HG03558 (cell line): ENCODE data around the gene ARL8B.
A peak's percentile ranks its signal among the peaks of the same experiment; 100 is the strongest.
"Not testable (repeated sequence)": the region's sequence is repeated elsewhere in the genome, so short reads cannot be mapped to it uniquely, and the experiment has no call there.

Experiments
- ATAC-seq: cut with Tn5 transposase; IDR thresholded peaks from one replicate; pipeline ENCODE4 v1.9.1; 2021; ENCODE audit warnings: moderate number of reproducible peaks; ENCODE audit not compliant: unreplicated experiment; ENCODE audit errors: extremely low read depth

ARL8B gene

GRCh38 chr3:5122030-5122740 is at the start of gene ARL8B:
Gene ARL8B, plus strand, starts transcription at chr3:5122292. Its CDS starts 174 bp downstream, at chr3:5122466.
- peak; percentile 98 for ATAC-seq

- no peak for ATAC-seq
Measured at GRCh38 chr3:5073374-5074085, 48.6 kb upstream of the ARL8B start.

DNA sequence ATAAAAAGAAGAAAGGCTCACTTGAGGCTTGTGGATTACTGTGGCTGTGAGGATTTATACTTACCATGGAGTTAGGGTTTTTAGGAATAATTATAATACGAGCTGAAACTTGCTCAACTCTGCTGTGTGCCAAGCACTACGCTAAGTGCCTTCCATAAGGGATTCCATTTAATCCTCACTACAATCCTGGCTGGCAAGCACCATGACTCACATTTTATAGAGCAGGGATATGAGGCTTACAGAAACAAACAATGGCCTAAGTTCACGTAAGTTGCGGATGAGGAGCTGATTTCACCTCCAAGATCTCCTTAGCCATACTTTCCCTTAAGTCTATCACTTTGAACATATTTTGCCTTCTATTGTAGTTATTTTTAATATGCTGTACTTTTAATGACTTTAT is 43.9 kb upstream of the ARL8B start:
- no peak for ATAC-seq

DNA sequence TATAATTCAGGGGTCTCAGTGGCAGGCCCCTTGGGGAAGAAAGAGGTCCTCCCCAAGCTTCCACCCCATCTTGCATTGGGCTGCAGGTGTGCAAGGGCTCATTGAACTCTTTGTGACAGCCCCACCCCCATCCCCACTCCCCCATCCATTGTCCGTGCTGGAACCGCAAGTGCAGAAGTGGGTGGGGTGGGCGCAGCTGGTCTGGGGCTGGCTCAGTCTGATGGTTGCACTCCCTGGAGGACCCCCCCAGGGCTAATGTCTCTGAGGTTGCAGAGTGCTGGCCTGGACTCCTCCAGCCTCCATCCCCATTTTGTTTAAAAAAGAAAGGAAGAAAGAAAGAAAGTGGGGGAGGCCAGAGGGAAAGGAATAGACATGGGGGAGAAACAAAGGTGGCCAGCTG is 42.3 kb upstream of the ARL8B start:
- no peak for ATAC-seq

DNA sequence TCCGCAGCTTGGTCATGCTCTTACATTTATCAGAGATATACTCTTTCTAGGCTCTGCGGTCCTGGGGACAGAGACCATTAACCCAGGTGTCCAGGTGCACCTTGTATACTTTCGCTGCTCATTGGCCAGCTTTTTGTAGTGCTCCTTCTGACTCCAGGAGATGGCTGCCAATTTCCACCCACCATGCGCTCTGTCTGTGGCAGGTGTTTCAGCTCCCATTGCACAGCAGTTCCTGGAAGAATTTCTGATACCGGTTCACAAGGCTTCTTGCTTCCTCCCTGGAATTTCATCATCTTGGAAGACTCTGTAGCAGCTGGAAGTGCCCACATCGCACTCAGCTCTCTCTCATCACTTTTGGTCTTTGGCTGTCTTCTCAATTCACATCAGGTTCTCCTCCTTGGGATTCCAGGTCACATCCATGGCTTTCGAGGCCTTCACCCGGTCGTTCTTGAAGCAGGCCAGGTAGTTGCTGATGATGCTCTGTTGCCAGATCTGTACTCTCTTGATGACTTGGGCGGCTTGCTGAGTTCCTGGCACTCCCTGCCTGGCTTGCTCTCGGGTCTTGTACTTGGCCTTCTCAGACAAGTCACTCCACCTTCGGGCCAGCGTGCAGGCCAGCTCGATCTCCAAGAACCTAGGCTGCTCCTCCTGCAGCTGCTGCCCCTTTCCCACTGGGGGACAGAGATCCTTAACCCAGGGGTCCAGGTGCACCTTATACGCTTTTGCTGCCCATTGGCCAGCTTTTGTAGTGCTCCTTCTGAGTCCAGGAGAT is 41.1 kb upstream of the ARL8B start:
- ATAC-seq, result no peak

GRCh38 chr3:5081973-5082788 is 39.9 kb upstream of the ARL8B start:
- ATAC-seq, result not testable (repeated sequence)

- no peak for ATAC-seq
Measured at GRCh38 chr3:5082789-5083115, 39.3 kb upstream of the ARL8B start.

GRCh38 chr3:5084224-5084623 is 37.9 kb upstream of the ARL8B start:
- no peak for ATAC-seq

GRCh38 chr3:5086708-5087107 is 35.4 kb upstream of the ARL8B start:
- no peak for ATAC-seq

DNA sequence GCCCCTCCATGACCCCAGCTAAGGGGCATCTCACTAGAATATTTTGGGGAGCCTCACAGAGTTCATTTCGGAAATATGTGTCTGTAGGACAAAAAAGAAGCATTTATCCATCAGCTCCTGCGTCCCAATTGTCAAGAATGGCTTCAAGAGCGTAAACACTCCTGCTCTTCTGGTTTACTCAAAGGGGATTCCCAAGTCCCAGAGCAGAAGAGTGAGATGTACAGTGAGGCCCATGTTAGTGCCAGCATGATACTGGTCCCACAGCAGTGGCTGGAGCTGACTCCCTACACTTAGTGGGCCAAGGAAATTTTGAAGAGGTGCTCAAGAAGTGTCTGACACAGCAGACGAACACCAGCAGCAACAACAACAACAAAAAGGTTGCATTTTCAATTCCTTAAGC is 34.9 kb upstream of the ARL8B start:
- ATAC-seq, result no peak

DNA sequence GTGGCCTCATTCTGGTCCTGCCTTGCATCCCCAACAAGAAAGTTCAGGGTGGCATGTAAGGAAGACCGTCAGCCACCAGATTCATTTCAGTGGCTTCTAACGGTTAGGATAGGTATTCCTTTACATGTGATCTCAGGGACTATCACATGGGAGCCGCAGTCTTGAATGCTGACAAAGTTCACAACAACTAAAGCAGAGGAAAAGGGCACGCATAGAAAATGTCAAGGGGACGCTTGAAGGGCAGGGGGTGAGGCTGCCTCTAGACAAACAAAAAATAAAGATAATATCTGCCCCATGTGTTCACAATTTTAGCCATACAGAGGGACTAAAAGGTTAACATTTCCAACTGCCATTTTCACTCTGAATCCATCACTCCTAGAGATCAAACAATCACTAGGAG is 31.9 kb upstream of the ARL8B start:
- ATAC-seq, result no peak

DNA sequence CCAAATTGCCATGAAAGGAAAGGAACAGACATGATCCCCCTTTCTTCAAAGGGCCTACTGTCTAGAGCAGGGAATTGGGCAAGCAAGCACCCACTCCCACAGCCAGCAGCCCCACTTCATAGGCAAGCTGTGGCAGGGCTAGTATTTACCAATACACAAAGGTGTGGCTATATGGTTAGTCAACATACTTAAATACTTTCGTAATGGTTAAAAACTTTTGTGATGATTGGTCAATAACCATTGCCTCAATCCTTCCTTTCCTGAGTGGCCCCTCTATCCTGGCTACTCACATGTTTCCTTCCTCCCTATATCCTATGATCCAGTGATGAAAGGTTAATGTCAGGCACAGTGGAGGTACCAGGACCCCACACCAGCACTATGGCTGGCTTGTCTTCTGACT is 30.1 kb upstream of the ARL8B start:
- no peak for ATAC-seq

GRCh38 chr3:5093731-5094130 is 28.4 kb upstream of the ARL8B start:
- ATAC-seq, result no peak

DNA sequence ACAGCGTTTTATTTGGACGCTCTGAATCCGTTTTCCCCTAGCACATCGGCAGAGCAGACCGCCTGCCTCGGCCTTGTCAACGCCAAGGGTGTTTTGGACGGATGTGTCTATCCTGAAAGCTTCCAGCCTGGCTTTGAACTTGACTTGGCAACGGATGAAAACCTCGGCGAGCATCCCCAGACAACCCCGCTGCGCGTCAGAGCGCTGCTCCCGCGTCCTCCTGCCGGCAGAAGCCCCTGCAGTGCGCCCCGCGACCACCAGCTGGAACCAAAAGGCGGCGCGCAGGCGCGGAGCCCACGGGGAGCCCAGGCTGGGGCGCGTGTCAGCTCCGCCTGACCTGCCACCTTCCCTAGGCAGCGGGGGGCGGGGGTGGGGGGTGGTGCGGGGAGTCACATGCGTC is 26.2 kb upstream of the ARL8B start:
- no peak for ATAC-seq

DNA sequence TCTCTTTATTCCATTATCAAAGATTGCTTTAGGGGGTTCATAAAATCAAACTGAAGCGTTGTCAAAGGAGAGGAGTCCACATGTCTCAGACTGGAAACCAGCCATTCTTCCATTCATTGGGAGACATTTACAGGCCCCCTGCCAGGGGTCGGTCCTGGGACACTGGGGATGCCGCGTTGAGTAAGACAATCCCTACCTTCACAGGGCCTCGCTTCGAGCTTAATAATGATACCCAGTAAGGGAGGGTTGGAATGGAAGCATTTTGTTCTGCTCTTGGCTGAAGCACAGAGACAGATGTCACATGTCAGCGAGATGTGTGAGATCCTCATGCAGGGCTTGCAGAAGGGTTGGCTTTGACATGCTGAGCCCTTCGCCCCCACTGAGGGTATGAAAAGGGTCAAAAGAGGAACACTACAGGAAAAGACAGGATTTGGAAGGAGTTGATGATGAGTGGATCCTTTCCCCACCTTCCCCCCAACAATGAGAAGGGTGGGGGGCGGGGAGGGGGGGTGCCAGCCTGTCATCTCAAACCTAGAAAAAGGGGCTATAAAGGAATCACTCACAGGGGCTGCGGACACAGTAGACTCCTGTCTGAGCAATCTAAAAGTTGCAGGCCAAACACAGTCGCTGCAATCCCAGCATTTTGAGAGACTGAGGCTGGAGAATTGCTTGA is 25.6 kb upstream of the ARL8B start:
- ATAC-seq, result no peak

- ATAC-seq, result no peak
Measured at GRCh38 chr3:5098346-5098745, 23.7 kb upstream of the ARL8B start.

DNA sequence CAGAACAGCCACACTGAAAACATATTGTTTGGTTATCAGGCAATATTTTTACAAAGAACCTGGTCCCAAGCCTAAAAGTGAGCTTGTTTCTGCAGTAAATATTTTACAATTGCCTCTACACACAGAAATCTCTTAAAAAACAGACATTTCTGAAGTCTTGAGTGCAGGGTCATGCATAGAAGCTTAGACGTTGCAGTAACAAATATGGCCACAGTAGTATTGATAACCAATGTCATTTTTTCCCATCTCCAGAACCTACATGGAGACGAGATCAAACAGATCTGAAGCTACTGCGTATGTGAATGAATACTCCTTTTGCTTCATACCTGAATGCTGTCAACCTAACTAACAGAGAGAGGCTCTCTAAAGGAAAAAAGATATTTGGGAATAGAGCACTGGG is 19.6 kb upstream of the ARL8B start:
- no peak for ATAC-seq

- no peak for ATAC-seq
Measured at GRCh38 chr3:5103743-5104142, 18.3 kb upstream of the ARL8B start.

DNA sequence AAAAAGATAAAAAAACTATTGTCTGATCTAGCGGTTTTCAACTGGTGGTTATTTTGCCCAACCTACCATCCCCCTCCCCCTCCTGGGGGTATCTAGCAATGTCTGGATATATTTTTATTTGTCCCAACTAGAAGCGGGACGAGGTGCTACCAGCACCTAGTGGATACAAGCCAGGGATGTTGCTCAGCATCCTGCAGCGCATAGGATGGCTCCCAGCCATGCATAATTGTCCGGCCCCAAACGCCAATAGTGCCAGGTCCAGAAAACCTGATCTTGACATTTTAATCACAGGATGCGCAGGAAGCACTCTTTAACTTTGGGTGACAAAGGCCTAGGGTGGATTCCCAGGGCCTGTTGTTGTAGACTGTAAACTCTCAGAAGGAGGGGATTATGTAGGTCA is 17.0 kb upstream of the ARL8B start:
- ATAC-seq, result no peak

GRCh38 chr3:5106371-5106770 is 15.7 kb upstream of the ARL8B start:
- not testable (repeated sequence) for ATAC-seq
